Liver (tissue), 9 donors: Measurements from ENCODE around the gene ACP7. TPM values are rescaled to one million over a fixed set of nuclear protein-coding genes. Genes with fewer than 3 reads are reported as not detected.

Experiments used
- DNase-seq: peaks from one replicate; pipeline ENCODE4 v3.0.0-alpha.2; 2017; ENCODE audit warnings: low spot score
- H3K27ac ChIP-seq, 2 donors: one replicate each; pipeline ENCODE4 v1.7.0; 2013; ENCODE audit warnings: inconsistent platforms in 2 of 2, low read length in 2 of 2, control low read depth in 1 of 2, low read depth in 1 of 2, mild to moderate bottlenecking in 1 of 2
- H3K27me3 ChIP-seq, 4 donors: one replicate each; pipeline versions ENCODE4 v1.6.1 to v1.7.0; 2013; ENCODE audit warnings: low read length in 3 of 4, inconsistent platforms in 1 of 4, mild to moderate bottlenecking in 1 of 4, moderate library complexity in 1 of 4; ENCODE audit not compliant: control insufficient read depth in 4 of 4, insufficient read depth in 4 of 4
- H3K36me3 ChIP-seq, 4 donors: one replicate each; pipeline versions ENCODE4 v1.6.1 to v1.7.0; 2013; ENCODE audit warnings: low read length in 3 of 4, mild to moderate bottlenecking in 3 of 4, low read depth in 1 of 4, moderate library complexity in 1 of 4; ENCODE audit not compliant: control insufficient read depth in 4 of 4, insufficient read depth in 3 of 4
- H3K4me1 ChIP-seq, 4 donors: one replicate each; pipeline versions ENCODE4 v1.6.1 to v1.7.0; 2013; ENCODE audit warnings: low read length in 3 of 4, mild to moderate bottlenecking in 3 of 4, moderate library complexity in 1 of 4; ENCODE audit not compliant: control insufficient read depth in 4 of 4, insufficient read depth in 4 of 4
- H3K4me3 ChIP-seq, 3 donors: one replicate each; pipeline versions ENCODE4 v1.6.1 to v1.7.0; 2013; ENCODE audit warnings: low read length in 3 of 3, control low read depth in 1 of 3, low read depth in 1 of 3, mild to moderate bottlenecking in 1 of 3
- H3K9ac ChIP-seq, 2 donors: one replicate each; pipeline ENCODE4 v1.7.0; 2013; ENCODE audit warnings: low read length in 2 of 2, mild to moderate bottlenecking in 2 of 2, moderate library complexity in 2 of 2, control low read depth in 1 of 2, low read depth in 1 of 2
- H3K9me3 ChIP-seq, 4 donors: one replicate each; pipeline versions ENCODE4 v1.6.1 to v1.7.0; 2013; ENCODE audit warnings: low read length in 3 of 4; ENCODE audit not compliant: control insufficient read depth in 4 of 4
- ATF3 ChIP-seq: IDR thresholded peaks from 2 replicates; pipeline ENCODE4 v1.6.1; 2016; ENCODE audit warnings: antibody characterized with exemption
- EGR1 ChIP-seq, 2 donors: IDR thresholded peaks; 2 replicates each; pipeline ENCODE4 v1.6.1; 2016 to 2018; ENCODE audit warnings: antibody characterized with exemption in 2 of 2, low read depth in 2 of 2
- FOXA1 ChIP-seq: IDR thresholded peaks from 2 replicates; pipeline ENCODE4 v1.6.1; 2016; ENCODE audit warnings: antibody characterized with exemption
- FOXA2 ChIP-seq: IDR thresholded peaks from 2 replicates; pipeline ENCODE4 v1.6.1; 2016; ENCODE audit warnings: antibody characterized with exemption
- GABPA ChIP-seq, 2 donors: IDR thresholded peaks in 1 of 2; conservative IDR thresholded peaks in 1 of 2; 2 replicates each; pipeline ENCODE4 v1.6.1; 2016; ENCODE audit warnings: antibody characterized with exemption in 2 of 2, mild to moderate bottlenecking in 1 of 2, moderate library complexity in 1 of 2
- HNF4A ChIP-seq, 2 donors: conservative IDR thresholded peaks; 2 replicates each; pipeline ENCODE4 v1.6.1; 2016; ENCODE audit warnings: antibody characterized with exemption in 2 of 2, mild to moderate bottlenecking in 2 of 2
- JUND ChIP-seq, 2 donors: IDR thresholded peaks; 2 replicates each; pipeline ENCODE4 v1.6.1; 2016; ENCODE audit warnings: antibody characterized with exemption in 2 of 2
- MAX ChIP-seq: IDR thresholded peaks from 2 replicates; pipeline ENCODE4 v1.6.1; 2016; ENCODE audit warnings: antibody characterized with exemption
- NR2F2 ChIP-seq: IDR thresholded peaks from 2 replicates; pipeline ENCODE4 v1.6.1; 2016; ENCODE audit warnings: antibody characterized with exemption
- RAD21 ChIP-seq, 2 donors: IDR thresholded peaks; 2 replicates each; pipeline ENCODE4 v1.6.1; 2016; ENCODE audit warnings: antibody characterized with exemption in 2 of 2, mild to moderate bottlenecking in 2 of 2
- REST ChIP-seq: IDR thresholded peaks from 2 replicates; pipeline ENCODE4 v1.6.1; 2016; ENCODE audit warnings: antibody characterized with exemption, mild to moderate bottlenecking
- RXRA ChIP-seq, 2 donors: IDR thresholded peaks; 2 replicates each; pipeline ENCODE4 v1.6.1; 2017 to 2018; ENCODE audit warnings: antibody characterized with exemption in 2 of 2, mild to moderate bottlenecking in 1 of 2
- SP1 ChIP-seq: IDR thresholded peaks from 2 replicates; pipeline ENCODE4 v1.6.1; 2018; ENCODE audit warnings: antibody characterized with exemption, mild to moderate bottlenecking
- TAF1 ChIP-seq: conservative IDR thresholded peaks from 2 replicates; pipeline ENCODE4 v1.6.1; 2016; ENCODE audit warnings: antibody characterized with exemption, mild to moderate bottlenecking
- YY1 ChIP-seq: IDR thresholded peaks from 2 replicates; pipeline ENCODE4 v1.6.1; 2016; ENCODE audit warnings: antibody characterized with exemption, mild to moderate bottlenecking
- ZBTB33 ChIP-seq: IDR thresholded peaks from 2 replicates; pipeline ENCODE4 v1.6.1; 2016; ENCODE audit warnings: antibody characterized with exemption
- WGBS: extraction: QIAGEN DNeasy Blood & Tissue Kit; methylation state at CpG from one replicate; pipeline ENCODE4 v1.1.7; 2013; 5-methylcytosine and 5-hydroxymethylcytosine counted together
- polyA plus RNA-seq, 2 donors: library from polyadenylated mRNA; stranded (reverse) in 1 of 2; unstranded in 1 of 2; fragments of 200-250 nt in 1 of 2; fragments of >200 nt in 1 of 2; fragmentation: Nextera tagmentation in 1 of 2; extraction: Ambion mirVana in 1 of 2; gene quantifications; one replicate each; pipeline versions ENCODE4 v1.2.1 to v1.2.3, GENCODE V29; 2013 to 2015
- total RNA-seq, 2 donors: library from RNA; depleted of rRNA; stranded (reverse); fragments of >200 nt; gene quantifications; one replicate each; pipeline ENCODE4 v1.2.3, GENCODE V29; 2014
- TF ChIP-seq, protein P1 (sequence below): fragments of 150-350 bp; IDR thresholded peaks from 2 replicates; pipeline ENCODE4 v1.5.1; 2017; ENCODE audit warnings: improper control_type of control experiment, low read depth, low read length; ENCODE audit not compliant: missing input control
- donor health status: healthy.
- donor health status: healthy.
- donor health status: healthy.
- donor health status: healthy.
- donor health status: healthy.

ACP7 gene
- total and polyA plus RNA-seq, 4 donors, result 0.05 TPM; not detected in 3

GRCh38 chr19:39078436-39079200 lies 5.5 kb upstream of the ACP7 start:
- H3K27ac ChIP-seq, result no peak overlapping the region
- no peak overlapping the region for H3K9ac ChIP-seq
- no peaks in the 10 kb centered on the region for H3K27me3 ChIP-seq
- H3K36me3 ChIP-seq, result no peaks in the 10 kb centered on the region
- peaks cover 0 to 7% (median 4%) of the 10 kb centered on the region in 4 donors for H3K4me1 ChIP-seq
- no peak for TF ChIP-seq JUND (IDR thresholded peaks at IDR 0.05)
- TF ChIP-seq EGR1 (IDR thresholded peaks at IDR 0.05; ENCODE audit: low read depth in 2 of 2), result no peak
- TF ChIP-seq FOXA2, result no peak
- TF ChIP-seq GABPA (IDR thresholded peaks at IDR 0.05 in 1 of 2, conservative IDR thresholded peaks at IDR 0.05 in 1 of 2), result no peak
- no peak for TF ChIP-seq MAX
- no peak for TF ChIP-seq ATF3
- TF ChIP-seq RXRA (IDR thresholded peaks at IDR 0.05), result no peak
- no peak for TF ChIP-seq NR2F2
- no peak for TF ChIP-seq TAF1
- TF ChIP-seq HNF4A (conservative IDR thresholded peaks at IDR 0.05), result no peak
- no peak for TF ChIP-seq SP1
- TF ChIP-seq YY1, result no peak
- TF ChIP-seq REST, result no peak
- TF ChIP-seq, protein P1, sequence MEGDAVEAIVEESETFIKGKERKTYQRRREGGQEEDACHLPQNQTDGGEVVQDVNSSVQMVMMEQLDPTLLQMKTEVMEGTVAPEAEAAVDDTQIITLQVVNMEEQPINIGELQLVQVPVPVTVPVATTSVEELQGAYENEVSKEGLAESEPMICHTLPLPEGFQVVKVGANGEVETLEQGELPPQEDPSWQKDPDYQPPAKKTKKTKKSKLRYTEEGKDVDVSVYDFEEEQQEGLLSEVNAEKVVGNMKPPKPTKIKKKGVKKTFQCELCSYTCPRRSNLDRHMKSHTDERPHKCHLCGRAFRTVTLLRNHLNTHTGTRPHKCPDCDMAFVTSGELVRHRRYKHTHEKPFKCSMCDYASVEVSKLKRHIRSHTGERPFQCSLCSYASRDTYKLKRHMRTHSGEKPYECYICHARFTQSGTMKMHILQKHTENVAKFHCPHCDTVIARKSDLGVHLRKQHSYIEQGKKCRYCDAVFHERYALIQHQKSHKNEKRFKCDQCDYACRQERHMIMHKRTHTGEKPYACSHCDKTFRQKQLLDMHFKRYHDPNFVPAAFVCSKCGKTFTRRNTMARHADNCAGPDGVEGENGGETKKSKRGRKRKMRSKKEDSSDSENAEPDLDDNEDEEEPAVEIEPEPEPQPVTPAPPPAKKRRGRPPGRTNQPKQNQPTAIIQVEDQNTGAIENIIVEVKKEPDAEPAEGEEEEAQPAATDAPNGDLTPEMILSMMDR, result no peak
- TF ChIP-seq FOXA1, result no peak
- TF ChIP-seq RAD21 (IDR thresholded peaks at IDR 0.05), result no peak
- no peak for TF ChIP-seq ZBTB33
- no peak for DNase-seq
- H3K4me3 ChIP-seq, result no peak overlapping the region
- 71% methylated on average over 7 of the region's 7 CpGs for WGBS
- H3K9me3 ChIP-seq, result no peaks in the 10 kb centered on the region
